Non-pigmented ciliary epithelial cell (primary cell): ENCODE measurements around the gene ASPSCR1.
"Not testable (repeated sequence)": the region's sequence is repeated elsewhere in the genome, so short reads cannot be mapped to it uniquely, and the experiment has no call there.

Experiments used
- DNase-seq: peaks from one replicate; pipeline ENCODE4 v3.0.0-alpha.2; 2010; ENCODE audit warnings: low read depth

Gene ASPSCR1

DNA sequence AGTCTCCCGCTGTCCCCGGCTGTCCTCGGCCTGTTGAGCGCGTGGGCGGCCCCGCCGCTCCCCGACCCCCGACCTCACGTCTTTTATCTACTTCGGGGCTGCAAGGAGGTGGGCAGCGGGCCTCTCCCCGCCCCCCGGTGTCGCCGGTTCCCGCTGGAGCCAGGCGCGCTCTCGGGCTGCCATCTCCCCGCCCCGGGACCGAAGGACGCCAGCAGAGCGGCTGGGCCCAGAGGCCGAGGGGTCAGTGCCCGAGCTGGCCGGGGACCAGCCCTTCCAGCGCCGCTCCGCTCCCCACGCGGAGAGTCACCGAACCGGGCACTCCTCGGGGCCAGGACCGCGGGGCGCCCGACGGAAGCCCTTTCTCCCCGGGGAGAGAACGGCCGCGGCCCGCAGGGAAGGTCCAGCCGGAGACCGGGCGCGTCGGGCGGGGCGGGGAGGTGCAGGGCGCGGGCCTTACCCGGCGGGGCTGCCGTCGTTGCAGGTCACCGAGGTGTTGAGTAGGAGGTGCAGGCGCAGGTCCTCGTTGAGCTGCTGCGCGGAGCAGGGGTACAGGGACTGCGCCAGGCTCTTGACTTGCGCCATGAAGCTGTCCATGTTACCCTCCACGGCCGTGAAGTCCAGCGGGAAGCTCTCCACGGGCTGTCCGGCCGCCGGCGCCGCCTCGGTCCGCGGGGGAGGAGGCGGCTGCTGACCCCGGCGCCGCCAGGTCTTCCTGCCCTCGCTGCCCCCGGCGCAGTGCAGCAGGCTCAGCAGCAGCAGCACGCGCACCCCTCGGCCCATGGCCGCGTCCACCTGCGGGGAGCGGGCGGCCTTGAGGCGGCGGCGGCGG, 17.1 kb upstream of the ASPSCR1 start:
- DNase-seq = no peak

DNA sequence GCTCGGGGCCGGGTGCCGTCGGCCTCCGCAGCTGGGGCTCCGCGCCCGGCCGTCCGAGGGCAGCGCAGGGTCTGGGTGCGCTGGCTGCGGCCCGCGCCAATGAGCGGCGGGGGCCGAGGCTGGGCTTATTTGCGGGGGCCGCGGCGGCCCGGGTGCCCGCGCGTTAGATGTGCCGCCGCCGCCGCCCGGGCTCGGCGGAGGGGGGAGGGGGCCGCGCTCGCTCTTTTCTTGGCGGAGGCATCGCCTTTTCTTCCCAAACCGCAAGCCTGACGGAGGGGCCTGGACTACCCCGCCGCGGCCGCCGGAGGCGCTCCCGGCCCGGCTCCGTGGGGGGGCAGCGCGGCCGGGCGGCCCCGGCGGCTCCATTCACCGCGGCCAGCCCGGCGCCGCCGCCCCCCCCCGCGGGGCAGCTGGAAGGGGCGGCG, 16.3 kb upstream of the ASPSCR1 start, which contains the start of gene NOTUM:
NOTUM (minus strand) TSS at position 101 of the 425 bp plus-strand sequence. CDS start 278 bp downstream, outside the sequence.
- no peak for DNase-seq

DNA sequence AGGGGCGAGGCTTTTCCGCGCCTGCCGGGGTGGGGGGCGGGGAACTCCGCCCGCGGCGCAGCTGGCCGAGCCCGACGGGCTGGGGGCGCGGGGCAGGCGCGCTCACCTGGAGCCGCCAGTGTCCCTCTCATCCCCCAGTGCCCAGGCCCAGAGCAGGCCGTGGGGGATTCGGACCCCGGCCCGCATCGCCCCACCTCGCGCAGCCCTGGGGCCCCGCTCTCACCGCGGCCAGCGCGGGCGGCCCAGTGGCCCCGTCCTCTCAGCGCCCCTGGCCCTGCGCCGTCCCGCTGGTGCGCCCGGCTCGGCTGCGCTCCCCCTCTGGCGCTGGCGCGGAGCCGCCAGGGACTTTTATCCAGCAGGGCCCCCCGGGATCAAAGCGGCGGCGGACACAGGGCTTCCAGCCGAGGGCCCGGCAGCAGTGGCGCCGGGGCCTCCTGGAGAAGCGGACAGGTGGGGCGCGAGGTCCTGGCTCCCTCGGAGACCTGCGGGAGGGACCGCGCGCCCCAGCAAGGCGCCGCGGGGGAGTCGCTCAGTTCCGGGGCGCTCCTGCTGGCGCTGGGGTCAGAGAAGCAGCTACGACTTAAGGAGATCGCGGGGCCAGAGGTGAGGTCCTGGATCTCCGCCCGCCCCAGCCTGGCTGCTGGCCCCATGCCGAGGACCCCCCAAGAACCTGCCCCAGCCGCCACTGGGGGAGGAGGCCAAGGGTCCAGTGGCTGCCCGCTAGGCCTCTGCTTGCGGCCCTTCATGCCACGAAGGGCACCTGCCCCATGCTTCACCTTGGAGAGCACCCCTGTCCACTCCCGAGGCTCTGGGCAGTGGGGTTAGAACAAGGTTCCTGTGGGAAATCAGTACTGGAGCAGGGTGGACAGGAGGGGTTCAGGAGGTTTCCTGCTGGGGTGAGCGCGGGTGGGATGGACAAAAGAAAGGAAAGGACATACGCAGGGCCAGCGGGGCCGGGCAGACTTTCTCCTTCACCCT, 15.6 kb upstream of the ASPSCR1 start:
- DNase-seq = no peak

DNA sequence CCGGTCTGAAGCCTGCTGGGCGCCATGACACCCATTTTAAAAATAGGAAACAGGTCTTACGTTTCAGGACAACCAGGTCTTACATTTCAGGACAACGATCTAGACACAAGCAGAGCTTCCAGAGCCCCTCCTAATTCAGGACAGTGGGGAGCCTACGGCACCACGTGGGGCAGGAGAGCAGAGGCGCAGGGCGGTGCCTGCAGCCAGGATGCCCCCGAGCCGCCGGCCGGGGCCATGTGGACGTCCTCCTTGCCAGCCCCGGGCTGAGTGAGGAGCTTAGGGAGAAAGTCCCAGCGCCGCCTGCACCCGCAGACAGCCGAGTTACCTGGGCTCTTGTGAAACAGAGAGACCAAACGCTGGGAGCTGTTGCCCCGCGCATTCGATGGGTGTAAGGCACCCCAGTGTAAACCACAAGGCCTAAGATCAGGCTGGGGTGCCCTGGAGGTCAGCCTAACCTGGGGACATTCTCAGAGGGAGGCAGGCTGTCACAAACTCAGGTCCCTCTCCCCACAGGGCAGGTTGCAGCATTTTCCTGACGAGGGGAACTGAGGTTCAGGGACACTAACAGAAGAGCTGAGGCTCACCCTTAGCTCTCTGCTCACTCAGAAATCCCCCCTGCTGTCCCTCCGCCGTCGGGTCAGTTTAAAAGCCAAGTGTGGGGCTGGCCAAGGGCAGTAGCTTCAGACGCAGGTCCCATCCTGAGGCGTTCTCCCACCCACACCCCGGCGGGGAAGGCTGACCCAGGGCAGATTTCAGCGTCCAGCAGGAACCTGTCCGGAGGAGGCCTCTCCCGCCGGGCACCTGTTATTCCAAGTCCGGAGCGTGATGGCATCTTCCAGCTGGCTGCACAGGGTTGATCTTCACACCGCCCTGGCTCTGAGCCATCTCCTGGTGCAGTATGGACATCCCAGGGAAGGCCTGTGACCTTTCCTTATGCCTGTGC, 14.7 kb upstream of the ASPSCR1 start:
- DNase-seq = no peak

DNA sequence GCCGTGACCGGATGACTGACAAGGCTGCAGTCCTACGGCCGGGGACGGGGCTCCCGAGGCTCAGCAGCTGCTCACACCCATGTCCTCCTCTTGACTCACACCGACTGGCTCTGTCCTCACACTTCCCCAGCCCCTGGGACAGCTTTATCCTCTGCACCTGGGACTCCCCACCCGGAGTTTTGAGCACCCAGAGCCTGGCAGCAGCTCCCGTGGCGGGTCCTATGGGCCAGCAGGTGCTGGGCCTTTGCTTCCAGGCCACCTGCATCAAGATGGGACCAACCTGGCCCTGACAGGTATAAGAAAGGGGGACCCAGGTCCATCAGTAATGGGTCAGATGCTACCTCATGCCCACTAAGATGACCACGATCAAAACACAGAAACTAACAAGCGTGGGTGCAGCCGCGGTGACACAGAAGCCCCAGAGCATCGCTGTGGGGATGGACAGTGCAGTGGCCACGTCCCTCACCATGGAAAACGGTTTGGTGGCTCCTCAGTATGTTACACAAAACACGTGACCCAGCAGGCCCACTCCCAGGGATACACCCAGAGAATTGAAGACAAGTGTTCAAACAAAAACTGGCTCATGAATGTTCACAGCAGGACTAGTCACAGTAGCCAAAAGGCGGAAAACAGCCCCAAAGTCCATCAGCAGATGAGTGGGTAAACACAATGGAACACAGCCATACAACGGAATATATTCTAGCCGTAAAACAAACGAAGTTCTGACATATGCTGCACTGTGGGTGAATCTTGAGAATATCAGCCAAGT, 13.2 kb upstream of the ASPSCR1 start:
- no peak for DNase-seq

DNA sequence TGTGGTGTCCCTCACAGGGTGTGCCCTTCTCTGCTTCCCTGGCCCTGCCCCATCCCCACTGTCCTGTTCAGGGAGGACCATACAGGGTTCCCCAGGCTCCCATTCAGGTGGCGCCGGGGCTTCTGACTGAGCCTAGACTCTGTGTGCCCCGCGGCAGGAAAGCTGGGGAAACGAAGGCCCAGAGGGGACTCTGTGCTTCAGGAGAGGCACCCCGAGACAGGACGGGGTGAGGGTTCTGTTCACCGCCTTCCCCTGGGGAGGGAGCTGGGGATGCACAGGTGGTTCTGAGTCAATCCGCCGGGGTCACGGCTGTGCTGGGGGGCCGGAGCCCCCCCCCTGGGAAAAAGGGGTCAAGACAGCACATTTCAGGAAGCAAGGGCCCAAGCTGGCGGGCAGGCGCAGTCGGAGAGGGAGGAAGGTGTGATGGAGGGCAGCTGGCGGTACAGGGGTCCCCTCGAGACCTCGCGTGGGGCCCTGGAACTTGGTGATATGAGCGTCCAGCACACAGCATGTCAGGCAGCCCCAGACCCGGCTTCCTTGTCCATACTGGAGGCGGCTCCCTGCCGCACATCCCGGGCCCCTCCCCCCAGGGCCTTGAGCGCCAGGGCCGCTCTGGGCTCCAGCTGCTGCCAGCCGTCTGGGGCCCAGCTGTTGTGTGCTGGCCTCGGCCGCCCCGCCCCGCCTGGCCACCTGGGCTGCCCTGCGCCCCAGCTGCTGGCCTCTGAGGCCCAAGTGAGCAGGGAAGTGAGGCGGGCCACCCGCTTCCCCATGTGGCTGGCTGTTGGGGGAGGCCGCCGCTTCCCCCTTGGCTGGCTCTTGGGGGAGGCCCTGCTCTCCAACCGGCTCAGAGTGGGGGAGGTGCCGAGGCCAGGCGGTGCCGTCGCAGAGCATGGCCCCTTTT, 10.8 kb upstream of the ASPSCR1 start:
- no peak for DNase-seq

DNA sequence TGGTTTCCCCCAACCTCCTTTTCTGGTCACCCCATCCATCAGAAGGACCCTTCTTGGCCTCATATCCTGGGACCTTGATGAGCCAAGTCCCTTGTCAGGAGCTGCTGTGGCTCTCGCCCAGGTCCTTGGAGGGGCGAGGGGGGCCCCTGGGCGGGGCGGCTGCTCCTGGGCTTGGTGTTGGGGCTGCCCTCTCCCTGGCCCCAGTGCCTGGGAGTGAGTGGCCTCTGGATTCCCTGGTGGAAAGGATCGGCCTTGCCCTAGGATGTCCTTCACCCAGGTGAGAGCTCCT, 10.2 kb upstream of the ASPSCR1 start:
- no peak for DNase-seq

DNA sequence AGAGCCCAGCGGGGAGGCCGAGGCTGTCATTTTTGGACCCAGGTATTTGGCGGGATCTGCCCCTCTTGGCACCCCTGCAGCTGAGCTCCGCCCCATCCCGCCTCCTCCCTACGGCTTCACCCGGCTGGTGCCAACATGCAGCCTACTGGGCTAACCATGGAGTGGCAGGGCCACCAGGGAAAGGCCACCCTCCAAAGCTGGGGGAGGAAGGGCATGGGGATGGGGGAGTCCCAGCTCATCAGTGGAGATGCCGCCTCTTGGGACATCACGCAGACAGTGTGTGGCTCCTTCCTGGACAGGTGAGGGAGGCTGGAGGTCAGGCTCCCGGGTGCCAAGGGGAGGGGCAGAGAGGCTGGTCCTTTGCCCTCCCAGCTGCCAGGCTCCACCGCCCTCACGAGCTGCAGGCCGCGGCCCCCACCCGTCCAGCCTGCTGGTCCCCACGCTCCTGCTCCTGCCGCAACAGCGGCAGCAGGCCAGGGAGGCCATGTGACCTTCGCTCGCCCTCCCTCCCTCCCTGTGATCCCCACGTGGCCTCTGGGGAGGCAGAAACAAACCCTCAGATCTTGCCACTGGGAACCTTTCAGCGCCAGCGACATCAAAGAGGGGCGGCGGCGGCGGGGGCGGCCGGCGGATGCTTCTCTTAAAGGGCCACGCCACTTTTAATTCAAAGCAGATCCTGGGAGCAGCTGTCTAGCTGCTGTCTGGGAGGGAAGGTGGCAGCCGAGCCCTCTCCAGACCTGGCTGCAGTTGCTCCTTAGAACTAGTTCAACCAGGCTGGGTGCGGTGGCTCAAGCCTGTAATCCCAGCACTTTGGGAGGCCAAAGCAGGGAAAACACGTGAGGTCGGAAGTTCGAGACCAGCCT, 9.7 kb upstream of the ASPSCR1 start:
- peak; percentile 11 for DNase-seq

DNA sequence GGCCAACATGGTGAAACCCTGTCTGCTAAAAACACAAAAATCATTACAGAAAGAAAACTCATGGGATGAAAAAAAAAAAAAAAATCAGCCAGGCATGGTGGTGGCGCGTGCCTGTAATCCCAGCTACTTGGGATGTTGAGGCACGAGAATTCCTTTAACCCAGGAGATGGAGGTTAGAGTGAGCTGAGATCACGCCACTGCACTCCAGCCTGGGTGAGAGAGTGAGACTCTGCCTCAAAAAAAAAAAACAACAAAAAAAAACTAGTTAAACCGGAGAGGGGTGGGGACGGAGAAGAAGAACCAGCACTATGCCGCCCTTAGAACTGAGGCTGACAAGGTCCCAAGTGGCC, 9.1 kb upstream of the ASPSCR1 start:
- no peak for DNase-seq

DNA sequence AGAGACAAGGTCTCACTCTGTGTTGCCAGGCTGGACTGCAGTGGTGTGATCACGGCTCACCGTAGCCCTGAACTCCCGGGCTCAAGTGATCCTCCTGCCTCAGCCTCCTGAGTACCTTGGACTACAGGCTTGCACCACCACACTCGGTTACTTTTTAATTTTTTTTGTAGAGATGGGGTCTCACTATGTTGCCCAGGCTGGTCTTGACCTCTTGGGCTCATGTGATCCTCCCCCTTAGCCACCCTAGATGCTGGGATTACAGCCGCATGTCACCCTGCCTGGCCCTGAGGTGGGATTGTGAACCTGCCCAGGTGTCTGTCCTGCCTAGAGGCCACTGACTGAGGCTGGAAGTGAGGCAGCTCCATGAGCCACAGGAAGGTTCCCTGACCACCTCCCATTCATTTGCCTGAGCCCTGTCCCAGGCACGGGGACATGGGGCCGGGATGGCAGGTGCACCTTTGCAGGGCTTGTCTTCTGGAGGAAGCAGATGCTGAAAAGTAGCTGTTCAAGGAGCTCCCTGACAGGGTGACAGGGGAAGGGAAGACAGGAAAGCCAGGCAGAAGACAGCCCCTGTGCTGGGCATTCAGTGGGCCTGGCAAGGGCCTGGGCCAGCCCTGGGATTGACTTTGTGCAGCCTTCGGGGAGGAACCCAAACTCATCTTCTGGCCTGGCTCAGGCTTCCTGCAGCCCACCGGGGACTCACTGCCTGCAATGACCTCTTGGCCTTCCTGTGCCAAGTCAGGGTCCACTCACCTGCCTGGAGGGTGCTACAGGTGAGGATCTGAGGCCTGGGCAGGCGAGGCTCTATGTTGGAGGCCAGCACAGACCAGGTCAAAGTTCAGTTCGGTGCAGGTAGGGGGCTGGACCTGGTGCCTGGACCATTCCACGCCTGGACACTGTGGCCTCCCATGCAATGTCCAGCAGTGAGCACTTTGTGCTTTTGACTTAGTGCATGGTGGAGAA, 8.3 kb upstream of the ASPSCR1 start:
- no peak for DNase-seq

DNA sequence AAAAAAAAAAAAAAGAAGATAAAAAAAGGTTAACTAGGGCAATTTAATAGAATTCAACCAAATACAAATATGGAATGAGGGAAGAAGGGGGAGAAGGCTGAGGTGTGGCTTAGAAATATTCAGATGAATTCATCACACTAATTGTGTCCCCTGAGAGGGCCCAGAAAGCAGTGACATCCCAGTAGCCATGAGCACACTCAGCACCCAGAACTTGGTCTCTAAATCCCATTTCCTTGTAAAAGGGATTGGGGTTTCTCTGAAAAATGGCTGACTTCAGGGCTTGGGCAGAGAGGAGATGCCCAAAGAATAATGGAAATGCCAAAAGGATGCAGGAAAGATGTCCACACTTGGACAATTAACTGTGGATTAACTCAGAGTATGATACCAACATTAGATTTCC, 4.0 kb upstream of the ASPSCR1 start:
- DNase-seq = no peak

DNA sequence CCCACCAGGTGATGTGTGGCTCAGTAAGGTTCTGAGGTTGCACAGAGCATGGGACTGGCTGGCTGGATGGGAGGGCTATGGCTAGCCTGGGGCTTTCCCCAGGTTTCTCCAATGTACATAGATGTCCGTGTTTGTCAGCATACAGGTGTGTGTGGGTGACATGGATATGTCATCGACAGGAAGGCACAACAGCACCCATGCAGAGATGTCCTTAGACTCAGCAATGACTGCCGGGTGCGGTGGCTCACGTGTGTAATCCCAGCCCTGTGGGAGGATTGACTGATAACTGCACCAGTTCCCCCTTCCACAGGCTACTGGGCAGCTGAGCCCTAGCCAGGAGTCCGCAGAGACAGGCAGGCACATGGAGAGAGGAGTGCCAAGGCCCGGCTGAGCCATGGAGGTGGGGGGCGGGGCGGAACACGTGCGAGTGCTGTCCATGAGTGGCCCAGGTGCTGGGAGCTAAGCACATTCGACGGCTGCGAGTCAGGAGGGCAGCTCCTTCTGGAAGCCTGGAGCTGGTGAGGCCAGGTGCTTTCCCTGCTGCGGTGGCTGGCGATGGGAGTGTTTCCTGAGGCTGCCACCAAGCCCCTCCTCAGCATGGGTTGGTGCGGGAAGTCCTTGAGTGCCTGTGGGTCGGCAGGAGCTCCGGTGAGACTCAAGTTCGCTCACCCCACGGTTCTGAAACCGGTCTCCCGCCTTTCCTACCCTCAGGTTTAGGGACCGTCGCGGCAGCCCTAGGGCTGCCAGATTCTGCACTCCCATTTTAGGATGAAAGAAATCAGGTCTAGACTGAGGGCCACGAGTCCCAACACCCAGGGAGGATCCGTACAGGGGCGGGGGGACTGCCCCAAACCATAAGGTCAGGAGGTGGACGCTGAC, 858 bp upstream of the ASPSCR1 start:
- no peak for DNase-seq

DNA sequence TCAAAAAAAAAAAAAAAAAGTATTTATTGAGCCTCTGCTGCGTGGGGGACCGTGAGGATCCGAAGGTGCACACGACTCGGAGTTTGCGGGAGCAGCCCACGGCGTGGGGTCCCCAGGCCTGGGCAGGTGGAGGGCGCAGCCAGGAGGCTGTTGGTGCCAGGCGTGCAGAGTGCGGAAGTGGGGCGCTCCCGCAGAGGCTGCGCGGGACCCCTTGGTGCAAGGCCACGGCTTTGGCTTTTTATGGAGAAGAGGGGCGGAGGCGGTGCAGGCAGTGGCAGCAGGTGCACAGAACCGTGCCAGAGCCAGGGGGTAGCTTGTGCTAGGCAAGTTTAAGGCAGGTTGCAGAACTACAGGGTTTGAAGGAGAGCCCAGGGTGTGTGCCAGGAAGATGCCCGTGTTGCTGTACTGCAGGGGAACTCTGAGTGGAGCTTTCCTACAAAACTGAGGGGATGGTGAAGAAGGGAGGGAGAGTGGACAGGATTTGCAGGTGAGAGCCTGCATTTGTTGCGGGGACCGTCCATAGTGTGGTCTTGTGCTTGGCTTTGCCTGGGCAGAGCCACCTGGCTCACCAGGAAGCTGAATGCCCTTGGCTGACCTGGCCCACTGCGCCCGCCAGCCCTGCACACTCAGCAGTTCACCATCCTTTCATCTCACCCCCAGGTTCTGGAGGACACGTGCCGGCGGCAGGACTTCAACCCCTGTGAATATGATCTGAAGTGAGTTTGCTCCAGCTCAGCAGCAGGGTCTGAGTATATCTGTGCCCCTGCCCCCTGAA, 1.3 kb downstream of the ASPSCR1 start:
- DNase-seq = no peak

DNA sequence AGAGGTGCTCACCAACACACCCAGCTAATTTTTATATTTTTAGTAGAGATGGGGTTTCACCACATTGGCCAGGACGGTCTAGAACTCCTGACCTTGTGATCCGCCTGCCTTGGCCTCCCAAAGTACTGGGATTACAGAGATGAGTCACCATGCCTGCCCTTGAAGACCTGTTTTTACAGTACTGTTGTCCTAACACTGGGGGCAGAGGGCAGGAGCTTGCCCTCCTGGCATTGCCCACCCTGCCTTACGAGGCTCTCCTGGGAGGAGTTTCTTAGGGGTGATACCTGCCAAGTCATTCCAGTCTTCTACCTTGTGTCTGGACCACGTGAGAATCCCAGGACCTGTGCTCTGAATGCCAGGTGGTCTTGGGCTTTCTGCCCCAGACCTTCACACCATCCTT, 2.7 kb downstream of the ASPSCR1 start:
- no peak for DNase-seq

DNA sequence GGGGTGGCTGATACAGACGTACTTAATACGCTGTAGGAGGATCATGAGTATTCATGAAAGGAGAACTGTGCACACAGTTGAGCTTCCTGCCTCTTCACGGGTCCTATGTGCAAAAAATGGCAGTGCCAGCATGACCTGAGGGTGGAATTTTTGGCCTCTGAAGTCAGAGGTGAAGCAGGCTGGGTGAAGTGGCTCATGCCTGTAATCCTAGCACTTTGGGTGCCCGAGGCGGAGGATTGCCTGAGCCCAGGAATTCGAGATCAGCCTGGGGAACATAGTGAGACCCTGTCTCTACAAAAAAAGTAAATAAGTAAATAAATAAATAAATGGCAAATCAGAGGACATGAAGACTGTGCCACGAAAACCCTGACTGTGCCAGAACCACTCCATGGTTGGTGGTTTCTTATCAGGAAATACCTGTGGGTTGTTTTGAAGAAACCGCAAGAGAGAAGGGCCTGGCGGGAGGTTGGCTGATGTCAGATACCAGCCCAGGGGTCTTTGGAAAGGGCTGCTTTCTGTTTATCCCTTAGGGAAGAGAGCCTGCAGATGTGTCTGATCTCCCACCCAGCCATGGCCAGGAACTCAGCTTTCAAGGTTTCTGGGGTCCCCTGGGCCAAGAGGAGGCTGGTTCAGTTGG, 3.4 kb downstream of the ASPSCR1 start:
- DNase-seq = no peak

DNA sequence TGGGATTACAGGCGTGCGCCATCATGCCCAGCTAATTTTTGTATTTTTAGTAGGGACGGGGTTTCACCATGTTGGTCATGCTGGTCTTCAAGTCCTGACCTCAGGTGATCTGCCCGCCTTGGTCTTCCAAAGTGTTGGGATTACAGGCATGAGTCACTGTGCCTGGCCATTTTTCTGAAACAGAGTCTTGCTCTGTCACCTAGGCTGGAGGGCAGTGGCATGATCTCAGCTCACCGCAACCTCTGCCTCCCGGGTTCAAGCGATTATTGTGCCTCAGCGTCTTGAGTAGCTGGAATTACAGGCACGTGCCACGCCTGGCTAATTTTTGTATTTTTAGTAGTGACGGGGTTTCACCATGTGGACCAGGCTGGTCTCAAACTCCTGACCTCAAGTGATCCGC, 4.1 kb downstream of the ASPSCR1 start:
- not testable (repeated sequence) for DNase-seq
